ENCODE results near the gene BECN2.

GRCh38 chr1:241950390-241950789 lies 7.2 kb upstream of the BECN2 start:
- TF ChIP-seq POLR2A (IDR thresholded peaks at IDR 0.05; ENCODE audit: low read depth, low read length) (no peak), POLR2AphosphoS5 (IDR thresholded peaks at IDR 0.05; ENCODE audit: low read depth, low read length) (no peak), TAF1 (IDR thresholded peaks at IDR 0.05; ENCODE audit: low read depth, low read length) (no peak), POU2F2 (IDR thresholded peaks at IDR 0.05; ENCODE audit: low read depth, low read length) (no peak)

Data from GM12891 (cell line).